AG04449 (cell line): Measurements from ENCODE around the gene ATP2A3.

Experiments used
- CTCF ChIA-PET: fragments of 350-600 bp; formaldehyde crosslinking; extraction: SDS; loops from one replicate; lab custom pipeline; 2021; ENCODE audit warnings: antibody characterized with exemption; lab: Yijun Ruan, JAX
- POLR2A ChIA-PET: fragments of 400-600, 350-600 bp; formaldehyde crosslinking; extraction: SDS; loops from one replicate; lab custom pipeline; 2020; ENCODE audit warnings: antibody characterized with exemption, inconsistent platforms; lab: Yijun Ruan, JAX
- DNase-seq: peaks from one replicate; pipeline ENCODE4 v3.0.0-alpha.2; 2010; ENCODE audit warnings: low read depth, low spot score
- H3K4me3 ChIP-seq: 2 replicates; pipeline ENCODE4 v1.5.1; 2011; ENCODE audit warnings: low read depth, mild to moderate bottlenecking, control low read depth, low read length
- TF ChIP-seq, protein P1 (sequence below): IDR thresholded peaks from one replicate; pipeline ENCODE4 v1.5.1; 2011; ENCODE audit warnings: mild to moderate bottlenecking, moderate library complexity, low read length, control low read depth, inconsistent platforms; ENCODE audit not compliant: insufficient read depth; ENCODE audit errors: missing control alignments

ATP2A3 gene

DNA sequence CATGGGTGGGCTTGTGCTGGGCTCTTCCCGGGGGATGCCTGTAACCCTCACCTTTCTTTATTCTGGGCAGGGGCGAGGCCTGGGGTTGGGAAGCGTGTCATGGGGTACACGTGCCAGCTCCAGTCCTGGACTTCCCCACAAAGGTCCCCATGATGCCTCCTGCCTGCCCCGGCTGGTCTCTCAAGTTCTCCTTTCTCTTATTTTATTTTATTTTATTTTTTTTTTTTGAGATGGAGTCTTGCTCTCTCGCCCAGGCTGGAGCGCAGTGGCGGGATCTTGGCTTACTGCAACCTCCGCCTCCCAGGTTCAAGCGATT, 8.6 kb downstream of the ATP2A3 start:
- no peak for DNase-seq
- ChIA-PET CTCF (no interaction called here), POLR2A (no interaction called here)
- TF ChIP-seq, protein P1, sequence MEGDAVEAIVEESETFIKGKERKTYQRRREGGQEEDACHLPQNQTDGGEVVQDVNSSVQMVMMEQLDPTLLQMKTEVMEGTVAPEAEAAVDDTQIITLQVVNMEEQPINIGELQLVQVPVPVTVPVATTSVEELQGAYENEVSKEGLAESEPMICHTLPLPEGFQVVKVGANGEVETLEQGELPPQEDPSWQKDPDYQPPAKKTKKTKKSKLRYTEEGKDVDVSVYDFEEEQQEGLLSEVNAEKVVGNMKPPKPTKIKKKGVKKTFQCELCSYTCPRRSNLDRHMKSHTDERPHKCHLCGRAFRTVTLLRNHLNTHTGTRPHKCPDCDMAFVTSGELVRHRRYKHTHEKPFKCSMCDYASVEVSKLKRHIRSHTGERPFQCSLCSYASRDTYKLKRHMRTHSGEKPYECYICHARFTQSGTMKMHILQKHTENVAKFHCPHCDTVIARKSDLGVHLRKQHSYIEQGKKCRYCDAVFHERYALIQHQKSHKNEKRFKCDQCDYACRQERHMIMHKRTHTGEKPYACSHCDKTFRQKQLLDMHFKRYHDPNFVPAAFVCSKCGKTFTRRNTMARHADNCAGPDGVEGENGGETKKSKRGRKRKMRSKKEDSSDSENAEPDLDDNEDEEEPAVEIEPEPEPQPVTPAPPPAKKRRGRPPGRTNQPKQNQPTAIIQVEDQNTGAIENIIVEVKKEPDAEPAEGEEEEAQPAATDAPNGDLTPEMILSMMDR, result no peak
- H3K4me3 ChIP-seq, result no peak overlapping the region

DNA sequence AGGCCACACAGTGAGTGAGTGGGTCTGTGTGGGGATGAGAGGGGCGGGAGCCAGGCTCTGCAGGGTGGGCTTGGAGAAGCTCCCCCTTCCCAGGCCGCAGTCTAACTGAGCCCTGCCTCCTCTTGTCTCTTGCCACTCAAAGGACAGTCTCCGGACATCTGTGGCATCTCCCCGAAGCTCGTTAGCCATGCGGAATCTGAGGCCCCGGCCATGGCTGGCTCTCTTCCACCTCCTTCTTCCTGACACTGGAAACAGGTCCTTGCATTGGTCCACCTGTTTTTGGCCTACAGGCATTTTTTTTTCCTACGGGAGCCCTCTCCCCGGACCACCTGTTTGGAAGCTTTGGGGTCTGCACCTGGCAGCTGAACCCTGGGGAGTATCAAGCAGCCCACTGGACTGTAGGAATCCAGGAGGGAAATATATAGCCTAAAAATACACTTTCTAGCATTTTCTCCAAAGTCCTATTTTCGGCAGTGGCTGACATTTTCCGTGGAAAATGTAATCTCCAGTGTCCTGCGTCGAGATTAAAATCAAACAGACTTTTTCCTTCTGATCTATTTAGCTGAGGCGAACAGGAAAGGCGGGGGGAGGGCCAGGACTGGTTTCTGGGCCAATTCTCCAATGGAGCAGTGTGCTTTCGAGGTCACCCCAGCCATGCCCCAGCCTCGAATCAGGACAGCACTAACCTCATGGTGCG, 9.1 kb downstream of the ATP2A3 start:
- TF ChIP-seq, protein P1, result no peak
- ChIA-PET CTCF (interaction anchor here (1.5 kb wide), 1 partner anchor 42 kb away, joined by 4 read pairs; no protein-coding TSS in a partner anchor), POLR2A (no interaction called here)
- no peak overlapping the region for H3K4me3 ChIP-seq
- no peak for DNase-seq

DNA sequence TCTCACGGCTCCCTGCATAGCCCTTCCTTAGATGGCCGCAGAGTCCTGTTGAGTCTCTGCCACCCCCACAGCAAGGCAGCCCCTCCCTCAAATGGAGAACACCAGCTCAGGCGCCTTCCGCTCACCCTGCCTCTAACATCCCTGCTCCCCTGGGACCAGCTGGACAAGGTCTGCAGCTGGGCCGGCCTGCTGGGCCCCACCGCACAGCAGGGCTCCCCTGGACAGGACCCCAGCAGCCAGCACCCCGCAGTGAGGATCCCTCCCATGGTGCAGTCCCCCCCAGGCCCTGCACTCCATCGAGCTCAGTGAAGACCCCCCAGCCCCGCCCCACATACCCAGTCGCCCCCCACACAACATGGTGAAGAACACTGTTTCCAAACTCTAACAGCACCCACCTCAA, 10.2 kb downstream of the ATP2A3 start:
- TF ChIP-seq, protein P1, result no peak
- ChIA-PET POLR2A (no interaction called here), CTCF (interaction anchor here (1.5 kb wide), 1 partner anchor 41 kb away, joined by 4 read pairs; no protein-coding TSS in a partner anchor)
- no peak overlapping the region for H3K4me3 ChIP-seq
- no peak for DNase-seq

DNA sequence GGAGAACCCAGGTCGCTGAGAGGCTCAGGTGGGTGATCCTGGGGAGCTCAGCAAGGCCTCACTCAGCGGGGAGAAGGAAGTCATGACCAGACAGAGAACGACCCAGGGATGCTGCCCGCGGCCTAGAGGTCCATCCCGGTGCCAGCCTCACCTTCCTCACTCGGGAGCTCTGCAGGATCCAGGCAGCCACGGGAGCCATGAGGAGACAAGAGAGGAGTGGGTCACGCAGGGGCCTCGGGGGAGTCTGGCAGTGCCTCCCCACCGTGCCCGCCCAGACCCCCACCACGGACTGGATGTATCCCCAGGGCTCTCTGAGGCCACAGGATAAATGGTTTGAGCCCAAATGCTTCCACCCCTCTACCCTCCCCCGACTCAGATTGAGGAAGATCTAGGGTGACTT, 10.7 kb downstream of the ATP2A3 start:
- DNase-seq, result no peak
- ChIA-PET CTCF (no interaction called here), POLR2A (no interaction called here)
- TF ChIP-seq, protein P1, result no peak
- H3K4me3 ChIP-seq, result no peak overlapping the region

DNA sequence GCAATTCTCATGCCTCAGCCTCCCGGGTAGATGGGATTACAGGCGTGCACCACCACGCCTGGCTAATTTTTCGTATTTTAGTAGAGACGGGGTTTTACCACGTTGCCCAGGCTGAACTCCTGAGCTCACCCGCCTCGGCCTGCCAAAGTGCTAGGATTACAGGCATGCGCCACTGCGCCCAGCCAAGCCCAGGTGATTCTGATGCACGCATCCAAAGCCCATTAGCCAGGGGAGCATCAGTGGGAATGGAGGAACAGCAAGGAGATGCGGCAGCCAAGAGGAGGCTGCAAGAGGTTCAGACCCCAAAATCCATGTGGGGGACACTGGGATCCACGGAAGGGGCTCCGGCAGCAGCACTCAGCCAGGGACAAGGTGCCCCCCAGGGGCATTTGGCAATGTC, 12.1 kb downstream of the ATP2A3 start:
- no peak overlapping the region for H3K4me3 ChIP-seq
- no peak for DNase-seq
- TF ChIP-seq, protein P1, result no peak
- CTCF ChIA-PET, result no interaction called here
- POLR2A ChIA-PET, result no interaction called here

DNA sequence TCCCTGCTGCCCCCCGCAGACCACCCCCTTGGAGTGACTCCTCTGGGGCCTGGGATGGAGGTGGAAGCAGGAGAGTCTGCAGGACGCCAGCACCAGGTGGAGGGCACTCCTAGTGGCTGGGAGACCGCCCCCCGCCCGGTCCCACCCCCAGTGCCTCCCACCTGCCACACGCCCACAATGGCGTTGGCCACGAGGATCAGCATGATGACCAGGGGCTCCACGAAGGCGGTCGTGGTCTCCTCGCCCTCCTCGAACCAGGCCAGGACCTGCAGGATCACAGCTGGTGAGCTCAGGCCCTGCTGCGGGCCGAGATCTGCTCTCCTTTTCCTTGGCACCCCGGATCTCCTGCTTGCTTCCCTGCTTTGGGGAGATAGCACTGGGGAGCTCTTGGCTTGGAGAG, 12.8 kb downstream of the ATP2A3 start:
- TF ChIP-seq, protein P1, result no peak
- H3K4me3 ChIP-seq, result no peak overlapping the region
- ChIA-PET POLR2A (no interaction called here), CTCF (no interaction called here)
- no peak for DNase-seq
